Heart left ventricle (tissue), 13 donors: ENCODE results near the gene CENPC.

Source experiments
- POLR2A ChIP-seq, 2 donors: fragments of 450-650 bp; IDR thresholded peaks; one replicate each; pipeline ENCODE4 v1.6.1; 2017; ENCODE audit warnings: antibody characterized with exemption in 2 of 2, mild to moderate bottlenecking in 2 of 2, moderate library complexity in 2 of 2
- TF ChIP-seq, protein P1 (sequence below), 12 donors: fragments of 200-600 bp; sonication (generic) in 4 of 12; IDR thresholded peaks; one replicate each; pipeline versions ENCODE4 v1.5.0 to v1.8.0; 2018 to 2022; ENCODE audit warnings: antibody characterized with exemption in 12 of 12, mild to moderate bottlenecking in 5 of 12
- donor health status: ischemic (EF 13 %, LVEDD 7.1; RV severe dilation, severe dysfunction).
- donor health status: DM: no; HTN: yes; CAD: no.
- donor health status: DM: no; HTN: no; CAD: no.
- donor health status: ischemic (EF 25% LVEDD 6.9; RV normal size, moderate dysfunction).
- donor health status: ischemic (EF 25% LVEDD 5.7; RV mildly dilated, moderate dysfunction).
- donor health status: ischemic (EF 35%, LVEDD 5.7; RV mildly dilated, moderate dysfunction).
- donor health status: nonischemic (EF 11% LVEDD 7.7; RV severe dilation, severe dysfunction).
- donor health status: DM: yes; HTN: yes; CAD: no.
- donor health status: PGD.
- donor health status: ischemic (EF 29% LVEDD 5.4; RV normal size, mild dysfunction).
- donor health status: nonischemic (EF 23%, LVEDD 6.1; RV moderate dilation, normal function).

DNA sequence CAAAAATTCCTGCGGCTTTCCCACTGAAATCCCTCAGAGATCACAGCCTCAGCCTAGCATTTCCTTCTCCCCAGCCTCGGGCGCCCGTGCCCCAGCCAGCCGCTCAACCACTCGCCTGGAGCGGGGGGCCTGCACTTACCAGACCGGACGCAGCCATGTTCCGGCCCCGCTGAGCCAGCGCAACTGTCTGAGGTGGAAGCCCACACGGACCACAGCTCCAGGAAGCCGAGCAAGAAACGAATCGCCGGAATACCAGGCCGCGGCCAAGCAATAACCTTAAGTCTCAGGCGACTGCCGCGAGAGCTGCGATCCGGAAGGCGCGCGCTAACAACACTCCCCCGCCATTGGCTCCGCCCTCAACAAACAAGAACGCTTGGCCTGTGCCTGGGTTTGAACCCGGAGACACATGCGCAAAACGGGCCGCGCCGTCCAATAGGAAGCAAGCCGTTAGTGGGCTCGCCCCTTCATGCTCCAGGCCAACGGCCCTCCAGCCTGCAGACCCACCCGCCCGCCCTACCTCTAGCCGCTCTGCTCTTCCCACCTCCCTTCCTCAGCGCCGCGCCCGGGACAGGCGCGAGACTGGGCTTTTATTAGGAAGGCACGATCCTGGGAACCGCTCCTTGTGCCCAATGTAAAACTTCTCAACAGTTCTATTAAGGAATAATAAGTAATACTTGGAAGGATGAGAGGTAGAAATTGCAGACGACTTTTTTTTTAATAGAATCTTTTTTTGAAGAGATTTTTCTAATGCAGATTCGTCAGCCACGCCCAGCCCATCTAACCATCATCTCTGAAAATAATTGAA is at the start of gene CENPC:
- TF ChIP-seq, protein P1, sequence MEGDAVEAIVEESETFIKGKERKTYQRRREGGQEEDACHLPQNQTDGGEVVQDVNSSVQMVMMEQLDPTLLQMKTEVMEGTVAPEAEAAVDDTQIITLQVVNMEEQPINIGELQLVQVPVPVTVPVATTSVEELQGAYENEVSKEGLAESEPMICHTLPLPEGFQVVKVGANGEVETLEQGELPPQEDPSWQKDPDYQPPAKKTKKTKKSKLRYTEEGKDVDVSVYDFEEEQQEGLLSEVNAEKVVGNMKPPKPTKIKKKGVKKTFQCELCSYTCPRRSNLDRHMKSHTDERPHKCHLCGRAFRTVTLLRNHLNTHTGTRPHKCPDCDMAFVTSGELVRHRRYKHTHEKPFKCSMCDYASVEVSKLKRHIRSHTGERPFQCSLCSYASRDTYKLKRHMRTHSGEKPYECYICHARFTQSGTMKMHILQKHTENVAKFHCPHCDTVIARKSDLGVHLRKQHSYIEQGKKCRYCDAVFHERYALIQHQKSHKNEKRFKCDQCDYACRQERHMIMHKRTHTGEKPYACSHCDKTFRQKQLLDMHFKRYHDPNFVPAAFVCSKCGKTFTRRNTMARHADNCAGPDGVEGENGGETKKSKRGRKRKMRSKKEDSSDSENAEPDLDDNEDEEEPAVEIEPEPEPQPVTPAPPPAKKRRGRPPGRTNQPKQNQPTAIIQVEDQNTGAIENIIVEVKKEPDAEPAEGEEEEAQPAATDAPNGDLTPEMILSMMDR (IDR thresholded peaks at IDR 0.05), result no peak
- peak in 1 of 2 donors; percentile 81 for TF ChIP-seq POLR2A (IDR thresholded peaks at IDR 0.05)
